ENCODE results near the gene WFIKKN2.

DNA sequence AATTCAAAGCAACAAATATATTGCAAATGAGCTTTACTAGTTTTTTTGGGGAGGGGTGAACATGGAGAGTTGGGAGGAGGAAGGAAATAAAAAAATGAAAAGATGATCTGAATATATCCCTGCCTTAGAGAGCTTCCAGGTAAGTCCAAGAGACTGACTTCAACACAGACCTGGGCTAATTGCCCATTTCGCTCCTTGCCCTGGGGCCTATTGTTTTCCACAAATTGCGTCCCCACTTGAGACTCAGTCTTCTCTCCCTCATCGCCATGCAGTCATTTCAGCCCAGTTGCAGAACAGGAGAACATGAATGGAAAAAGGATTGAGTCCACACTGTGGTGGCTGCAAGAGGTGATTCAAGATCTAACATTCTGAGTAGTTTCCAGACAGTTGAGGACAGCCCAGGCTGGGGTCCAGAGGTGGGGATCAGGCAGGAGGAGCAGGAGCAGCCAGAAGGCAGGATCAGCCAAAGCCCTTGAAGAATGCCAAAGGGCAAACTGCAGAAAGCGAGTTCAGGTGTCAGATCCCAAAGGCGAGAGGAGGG, 52.4 kb downstream of the WFIKKN2 start:
- TF ChIP-seq, protein P1, sequence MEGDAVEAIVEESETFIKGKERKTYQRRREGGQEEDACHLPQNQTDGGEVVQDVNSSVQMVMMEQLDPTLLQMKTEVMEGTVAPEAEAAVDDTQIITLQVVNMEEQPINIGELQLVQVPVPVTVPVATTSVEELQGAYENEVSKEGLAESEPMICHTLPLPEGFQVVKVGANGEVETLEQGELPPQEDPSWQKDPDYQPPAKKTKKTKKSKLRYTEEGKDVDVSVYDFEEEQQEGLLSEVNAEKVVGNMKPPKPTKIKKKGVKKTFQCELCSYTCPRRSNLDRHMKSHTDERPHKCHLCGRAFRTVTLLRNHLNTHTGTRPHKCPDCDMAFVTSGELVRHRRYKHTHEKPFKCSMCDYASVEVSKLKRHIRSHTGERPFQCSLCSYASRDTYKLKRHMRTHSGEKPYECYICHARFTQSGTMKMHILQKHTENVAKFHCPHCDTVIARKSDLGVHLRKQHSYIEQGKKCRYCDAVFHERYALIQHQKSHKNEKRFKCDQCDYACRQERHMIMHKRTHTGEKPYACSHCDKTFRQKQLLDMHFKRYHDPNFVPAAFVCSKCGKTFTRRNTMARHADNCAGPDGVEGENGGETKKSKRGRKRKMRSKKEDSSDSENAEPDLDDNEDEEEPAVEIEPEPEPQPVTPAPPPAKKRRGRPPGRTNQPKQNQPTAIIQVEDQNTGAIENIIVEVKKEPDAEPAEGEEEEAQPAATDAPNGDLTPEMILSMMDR (IDR thresholded peaks at IDR 0.05): no peak
- no peak for TF ChIP-seq POLR2A (IDR thresholded peaks at IDR 0.05)

Measured in uterus (tissue), 2 donors.